Mesenchymal stem cell (in vitro differentiated cells and primary cell): ENCODE data around the gene ACBD6.

ENCODE experiments used
- DNase-seq: peaks from one replicate; pipeline ENCODE4 v3.0.0-alpha.2; 2013
- H2AFZ ChIP-seq: one replicate; pipeline ENCODE4 v1.6.1; 2013; ENCODE audit warnings: low read depth, mild to moderate bottlenecking, control low read depth, inconsistent platforms, low read length, moderate library complexity
- H2AK5ac ChIP-seq: 2 replicates; pipeline ENCODE4 v1.6.1; 2013; ENCODE audit warnings: low read length, moderate library complexity, mild to moderate bottlenecking, inconsistent platforms; ENCODE audit not compliant: severe bottlenecking
- H2BK120ac ChIP-seq: one replicate; pipeline ENCODE4 v1.6.1; 2013; ENCODE audit warnings: low read depth, mild to moderate bottlenecking, inconsistent platforms, low read length, moderate library complexity
- H2BK12ac ChIP-seq, 2 experiments: one replicate each; pipeline ENCODE4 v1.6.1; 2013; ENCODE audit warnings: inconsistent platforms in 2 of 2, low read length in 2 of 2, mild to moderate bottlenecking in 2 of 2, moderate library complexity in 2 of 2, control low read depth in 1 of 2
- H2BK15ac ChIP-seq: one replicate; pipeline ENCODE4 v1.6.1; 2013; ENCODE audit warnings: mild to moderate bottlenecking, low read depth, inconsistent platforms; ENCODE audit not compliant: poor library complexity, severe bottlenecking
- H2BK5ac ChIP-seq: 2 replicates; pipeline ENCODE4 v1.6.1; 2013; ENCODE audit warnings: low read depth, mild to moderate bottlenecking, low read length, control low read depth, inconsistent platforms; ENCODE audit not compliant: poor library complexity, severe bottlenecking
- H3K14ac ChIP-seq, 2 experiments: one replicate each; pipeline ENCODE4 v1.6.1; 2013; ENCODE audit warnings: inconsistent platforms in 2 of 2, low read length in 2 of 2, control low read depth in 1 of 2, mild to moderate bottlenecking in 1 of 2, moderate library complexity in 1 of 2
- H3K18ac ChIP-seq, 2 experiments: one replicate each; pipeline ENCODE4 v1.6.1; 2013; ENCODE audit warnings: inconsistent platforms in 2 of 2, low read length in 2 of 2, control low read depth in 1 of 2, low read depth in 1 of 2, mild to moderate bottlenecking in 1 of 2
- H3K23ac ChIP-seq, 2 experiments: one replicate each; pipeline ENCODE4 v1.6.1; 2013; ENCODE audit warnings: inconsistent platforms in 2 of 2, low read length in 2 of 2, mild to moderate bottlenecking in 2 of 2, moderate library complexity in 2 of 2, control low read depth in 1 of 2
- H3K27ac ChIP-seq: 2 replicates; pipeline ENCODE4 v1.5.1; 2013; ENCODE audit warnings: mild to moderate bottlenecking, moderate library complexity, low read length, control low read depth, inconsistent platforms; ENCODE audit not compliant: poor library complexity, severe bottlenecking
- H3K27me3 ChIP-seq, 2 experiments: 2 replicates each; pipeline versions ENCODE4 v1.6.1 to v1.7.0; 2013; ENCODE audit warnings: low read length in 2 of 2, mild to moderate bottlenecking in 2 of 2, moderate library complexity in 2 of 2, control low read depth in 1 of 2, inconsistent platforms in 1 of 2; ENCODE audit not compliant: control insufficient read depth in 1 of 2, insufficient read depth in 1 of 2
- H3K36me3 ChIP-seq, 2 experiments: 2 replicates each; pipeline versions ENCODE4 v1.6.1 to v1.7.0; 2013; ENCODE audit warnings: low read length in 2 of 2, control low read depth in 1 of 2, inconsistent platforms in 1 of 2, low read depth in 1 of 2, mild to moderate bottlenecking in 1 of 2; ENCODE audit not compliant: insufficient read depth in 2 of 2, control insufficient read depth in 1 of 2
- H3K4ac ChIP-seq, 2 experiments: one replicate each; pipeline ENCODE4 v1.6.1; 2013; ENCODE audit warnings: inconsistent platforms in 2 of 2, low read length in 2 of 2, mild to moderate bottlenecking in 2 of 2, moderate library complexity in 2 of 2, control low read depth in 1 of 2, low read depth in 1 of 2
- H3K4me1 ChIP-seq: 2 replicates; pipeline ENCODE4 v1.6.1; 2013; ENCODE audit warnings: low read depth, low read length, control low read depth; ENCODE audit not compliant: control insufficient read depth, insufficient read depth
- H3K4me2 ChIP-seq: 2 replicates; pipeline ENCODE4 v1.6.1; 2013; ENCODE audit warnings: low read length, mild to moderate bottlenecking, inconsistent platforms; ENCODE audit not compliant: poor library complexity, severe bottlenecking
- H3K4me3 ChIP-seq, 2 experiments: 2 replicates each; pipeline versions ENCODE4 v1.5.1 to v1.7.0; 2013; ENCODE audit warnings: low read length in 2 of 2, mild to moderate bottlenecking in 2 of 2, control low read depth in 1 of 2, low read depth in 1 of 2; ENCODE audit not compliant: insufficient read depth in 1 of 2
- H3K79me1 ChIP-seq: replicated peaks from 2 replicates; pipeline ENCODE4 v1.6.1; 2013; ENCODE audit warnings: mild to moderate bottlenecking, control low read depth, low read length, inconsistent platforms; ENCODE audit not compliant: poor library complexity, severe bottlenecking
- H3K9ac ChIP-seq: 2 replicates; pipeline ENCODE4 v1.7.0; 2013; ENCODE audit warnings: mild to moderate bottlenecking, low read length, moderate library complexity
- H3K9me3 ChIP-seq: 2 replicates; pipeline ENCODE4 v1.7.0; 2013; ENCODE audit warnings: mild to moderate bottlenecking, low read length; ENCODE audit not compliant: control insufficient read depth
- H4K8ac ChIP-seq: one replicate; pipeline ENCODE4 v1.6.1; 2013; ENCODE audit warnings: inconsistent platforms, mild to moderate bottlenecking, low read length, moderate library complexity
- H4K91ac ChIP-seq: one replicate; pipeline ENCODE4 v1.6.1; 2013; ENCODE audit warnings: mild to moderate bottlenecking, low read length, inconsistent platforms
- WGBS: methylation state at CpG from one replicate; pipeline ENCODE4 v1.1.7; 2013; ENCODE audit warnings: mixed read lengths; 5-methylcytosine and 5-hydroxymethylcytosine counted together

ACBD6 gene

DNA sequence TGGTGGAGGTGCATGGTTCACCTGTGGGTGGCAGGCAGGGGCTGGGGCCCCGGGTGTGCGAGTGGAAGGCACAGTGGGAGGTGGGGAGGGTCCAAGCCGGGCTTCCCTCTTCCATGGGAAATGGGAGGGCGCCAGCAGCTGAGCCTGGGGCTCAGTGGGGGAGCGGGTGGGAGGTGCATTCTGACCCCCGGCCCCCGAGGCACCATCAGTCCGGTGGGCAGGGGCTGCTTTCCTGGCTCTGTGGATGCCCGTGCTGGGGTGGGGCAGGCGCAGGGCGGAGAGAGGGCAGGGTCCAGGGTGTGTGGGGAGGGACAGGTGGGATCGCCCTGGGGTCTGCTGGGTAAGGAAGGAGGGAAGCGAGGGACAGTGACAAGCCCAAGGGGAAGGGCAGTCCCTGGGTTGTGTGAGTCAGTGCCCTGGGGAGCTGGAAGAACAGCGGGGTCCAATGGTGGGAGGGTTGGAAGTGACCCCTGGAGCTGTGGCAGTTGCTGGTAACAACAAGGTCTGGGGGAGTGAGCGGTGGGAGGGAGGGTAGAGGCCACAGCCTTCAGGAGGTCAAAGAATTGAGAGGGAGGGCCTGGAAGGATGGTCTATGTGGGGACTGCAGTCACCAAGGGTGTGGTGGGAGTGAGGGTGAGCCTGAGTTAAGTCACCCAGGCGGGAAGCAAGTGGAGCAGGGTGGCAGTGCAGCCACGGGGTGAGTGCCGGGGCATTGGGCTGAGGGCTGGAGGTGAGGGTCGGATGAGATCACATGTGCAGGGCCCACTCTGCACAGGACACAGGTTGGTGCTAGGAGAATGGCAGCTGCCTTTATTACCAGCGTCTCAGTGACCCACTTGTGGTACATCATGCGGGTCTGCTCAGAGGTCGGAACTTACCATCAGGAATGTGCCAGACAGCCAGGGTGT lies 242.7 kb downstream of the ACBD6 start:
- Histone ChIP-seq H3K4me3 (no peak overlapping the region), H3K36me3 (no peaks in the 10 kb centered on the region), H3K4me1 (peaks cover 35% of the 10 kb centered on the region), H3K4me2 (no peak overlapping the region), H2BK120ac (no peak overlapping the region), H2BK12ac (no peak overlapping the region), H4K8ac (no peak overlapping the region), H3K9ac (no peak overlapping the region), H3K9me3 (no peaks in the 10 kb centered on the region), H3K79me1 (no peaks in the 10 kb centered on the region), H3K4ac (no peak overlapping the region), H2BK15ac (no peak overlapping the region), H3K27me3 (peaks cover 11 to 98% of the 10 kb centered on the region in 2 experiments), H2AFZ (no peak overlapping the region), H4K91ac (no peak overlapping the region), H3K23ac (no peak overlapping the region), H3K18ac (no peak overlapping the region), H2BK5ac (no peak overlapping the region), H3K27ac (no peak overlapping the region), H2AK5ac (peak overlapping the region; percentile 37), H3K14ac (no peak overlapping the region)
- WGBS, result 84% methylated on average over 22 of the region's 22 CpGs
- no peak for DNase-seq

DNA sequence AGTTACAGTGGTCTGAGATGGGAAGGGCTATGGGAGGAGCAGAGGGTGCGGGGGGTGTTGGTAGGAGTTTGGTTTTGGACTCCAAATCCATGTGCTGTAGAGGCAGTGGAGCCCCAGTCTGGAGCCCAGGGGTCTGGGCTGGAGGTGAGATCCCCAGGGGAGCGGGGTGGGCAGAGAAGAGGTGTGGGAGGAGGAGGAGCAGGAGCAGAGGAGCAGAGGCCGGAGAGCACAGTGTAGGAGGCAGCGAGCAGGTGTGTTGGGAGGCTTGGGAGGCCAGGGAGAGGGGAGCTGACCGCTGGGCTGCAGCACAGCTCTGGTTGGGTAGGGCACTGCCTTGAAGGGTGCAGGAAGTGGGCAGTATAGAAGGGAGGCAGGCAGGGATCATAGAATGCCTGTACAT lies 243.4 kb downstream of the ACBD6 start:
- no peak overlapping the region for H3K18ac ChIP-seq
- peak overlapping the region; percentile 17 for H2AK5ac ChIP-seq

GRCh38 chr1:180258290-180258689 lies 244.1 kb downstream of the ACBD6 start:
- Histone ChIP-seq H3K9ac (no peak overlapping the region), H3K27ac (no peak overlapping the region), H3K4me2 (no peak overlapping the region), H3K4ac (no peak overlapping the region), H3K27me3 (peaks cover 11 to 98% of the 10 kb centered on the region in 2 experiments), H3K4me1 (peaks cover 41% of the 10 kb centered on the region), H2BK12ac (peak overlapping the region in 1 of 2 experiments; percentile 18), H4K8ac (no peak overlapping the region), H3K18ac (no peak overlapping the region), H3K9me3 (no peaks in the 10 kb centered on the region), H3K79me1 (no peaks in the 10 kb centered on the region), H3K23ac (no peak overlapping the region), H2AK5ac (no peak overlapping the region), H2BK15ac (no peak overlapping the region), H3K4me3 (no peak overlapping the region), H3K36me3 (no peaks in the 10 kb centered on the region), H2AFZ (no peak overlapping the region), H4K91ac (no peak overlapping the region), H2BK5ac (no peak overlapping the region), H2BK120ac (no peak overlapping the region), H3K14ac (no peak overlapping the region)
- WGBS, result 86% methylated on average over 12 of the region's 12 CpGs
- DNase-seq, result no peak

More for the DNA sequence above, 243.4 kb downstream of the ACBD6 start:
- H4K91ac ChIP-seq, result peak overlapping the region; percentile 11
- WGBS, result 90% methylated on average over 5 of the region's 5 CpGs
- H2BK120ac ChIP-seq, result no peak overlapping the region
- H2AFZ ChIP-seq, result no peak overlapping the region
- no peaks in the 10 kb centered on the region for H3K79me1 ChIP-seq
- H3K9ac ChIP-seq, result no peak overlapping the region
- H4K8ac ChIP-seq, result no peak overlapping the region
- no peak overlapping the region for H3K4me2 ChIP-seq
- no peak overlapping the region for H3K4ac ChIP-seq
- H2BK12ac ChIP-seq, result no peak overlapping the region
- no peaks in the 10 kb centered on the region for H3K9me3 ChIP-seq
- no peak overlapping the region for H3K23ac ChIP-seq
- no peak overlapping the region for H3K4me3 ChIP-seq
- no peak overlapping the region for H2BK5ac ChIP-seq
- DNase-seq, result no peak
- no peak overlapping the region for H3K27ac ChIP-seq
- no peak overlapping the region for H3K14ac ChIP-seq
- H3K27me3 ChIP-seq, result peaks cover 11 to 98% of the 10 kb centered on the region in 2 experiments
- H3K36me3 ChIP-seq, result no peaks in the 10 kb centered on the region
- peaks cover 40% of the 10 kb centered on the region for H3K4me1 ChIP-seq
- no peak overlapping the region for H2BK15ac ChIP-seq

- H3K9ac ChIP-seq, result no peak overlapping the region
- H3K27ac ChIP-seq, result no peak overlapping the region
- H4K91ac ChIP-seq, result no peak overlapping the region
- H3K36me3 ChIP-seq, result no peaks in the 10 kb centered on the region
- no peak overlapping the region for H3K14ac ChIP-seq
- H2BK120ac ChIP-seq, result no peak overlapping the region
- WGBS, result 93% methylated on average over 8 of the region's 8 CpGs
- H3K4me1 ChIP-seq, result peaks cover 36% of the 10 kb centered on the region
- no peak for DNase-seq
- no peak overlapping the region for H2AFZ ChIP-seq
- H3K4me2 ChIP-seq, result no peak overlapping the region
- H4K8ac ChIP-seq, result no peak overlapping the region
- no peak overlapping the region for H2BK15ac ChIP-seq
- no peaks in the 10 kb centered on the region for H3K79me1 ChIP-seq
- H3K18ac ChIP-seq, result no peak overlapping the region
- H3K4ac ChIP-seq, result no peak overlapping the region
- H3K4me3 ChIP-seq, result no peak overlapping the region
- H3K23ac ChIP-seq, result no peak overlapping the region
- H3K9me3 ChIP-seq, result no peaks in the 10 kb centered on the region
- H3K27me3 ChIP-seq, result peaks cover 11 to 95% of the 10 kb centered on the region in 2 experiments
- no peak overlapping the region for H2BK5ac ChIP-seq
- H2BK12ac ChIP-seq, result no peak overlapping the region
- no peak overlapping the region for H2AK5ac ChIP-seq
Measured at GRCh38 chr1:180257486-180257885, 244.9 kb downstream of the ACBD6 start.
